GM21526 (cell line): ENCODE measurements around the gene CATSPER2.
"Not testable (repeated sequence)": the region's sequence is repeated elsewhere in the genome, so short reads cannot be mapped to it uniquely, and the experiment has no call there.

ENCODE experiments used
- ATAC-seq: cut with Tn5 transposase; IDR thresholded peaks from one replicate; pipeline ENCODE4 v1.9.1; 2021; ENCODE audit warnings: moderate library complexity; ENCODE audit not compliant: unreplicated experiment, low FRiP score

Gene CATSPER2

GRCh38 chr15:43593328-43594190 is 55.1 kb downstream of the CATSPER2 start, which contains the start of gene CKMT1B:
CKMT1B (plus strand) TSS chr15:43594027; CDS start chr15:43594219, 192 bp downstream.
- ATAC-seq, result not testable (repeated sequence)

- ATAC-seq, result not testable (repeated sequence)
Measured at GRCh38 chr15:43592841-43593240, 55.8 kb downstream of the CATSPER2 start.

- peak; percentile 85 for ATAC-seq
Measured at GRCh38 chr15:43589778-43590466, 58.7 kb downstream of the CATSPER2 start, which contains the start of gene PPIP5K1. PPIP5K1 (minus strand) TSS chr15:43590208; CDS start chr15:43584504, 5,704 bp downstream.
